ENCODE measurements around the gene ZBTB8A.
"Not testable (repeated sequence)": the region's sequence is repeated elsewhere in the genome, so short reads cannot be mapped to it uniquely, and the experiment has no call there.

Gene ZBTB8A

DNA sequence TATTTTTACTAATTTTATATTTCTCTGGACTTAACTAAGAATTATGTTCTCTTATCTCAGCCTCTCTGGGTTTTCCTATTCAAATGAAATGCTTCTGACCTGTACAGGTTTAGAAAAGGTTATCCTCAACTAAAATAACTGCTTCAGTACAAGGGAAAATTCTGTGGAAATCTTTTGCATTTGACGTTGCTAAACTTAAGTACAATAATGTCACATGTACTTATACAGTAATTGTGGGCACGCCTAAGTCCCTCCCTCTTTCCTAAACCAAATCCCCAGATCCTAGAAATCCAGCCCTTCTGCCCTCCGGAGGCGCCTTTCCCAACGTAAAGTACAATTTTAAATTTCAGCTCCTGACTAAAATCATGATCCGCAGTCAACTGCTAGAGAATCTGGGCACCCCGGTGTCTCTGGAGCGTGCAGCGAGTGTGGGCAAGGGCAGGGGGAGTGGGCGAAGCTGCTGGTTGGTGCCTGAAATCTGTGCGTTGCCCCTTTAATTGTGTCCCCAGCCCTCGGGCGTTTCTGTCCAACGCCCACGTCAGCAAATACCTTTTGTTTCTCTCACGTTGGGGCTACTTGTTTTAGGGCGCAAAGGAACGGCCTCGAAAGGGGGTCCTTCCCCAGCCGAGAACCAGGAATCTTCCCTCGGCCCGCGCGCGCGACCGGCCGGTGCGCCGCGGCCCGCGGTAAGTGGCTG lies at the start of gene ZBTB8A:
ZBTB8A (plus strand) TSS at position 541 of the 697 bp plus-strand sequence. CDS start 53,505 bp downstream, outside the sequence.
- DNase-seq, result peak; percentile 71

DNA sequence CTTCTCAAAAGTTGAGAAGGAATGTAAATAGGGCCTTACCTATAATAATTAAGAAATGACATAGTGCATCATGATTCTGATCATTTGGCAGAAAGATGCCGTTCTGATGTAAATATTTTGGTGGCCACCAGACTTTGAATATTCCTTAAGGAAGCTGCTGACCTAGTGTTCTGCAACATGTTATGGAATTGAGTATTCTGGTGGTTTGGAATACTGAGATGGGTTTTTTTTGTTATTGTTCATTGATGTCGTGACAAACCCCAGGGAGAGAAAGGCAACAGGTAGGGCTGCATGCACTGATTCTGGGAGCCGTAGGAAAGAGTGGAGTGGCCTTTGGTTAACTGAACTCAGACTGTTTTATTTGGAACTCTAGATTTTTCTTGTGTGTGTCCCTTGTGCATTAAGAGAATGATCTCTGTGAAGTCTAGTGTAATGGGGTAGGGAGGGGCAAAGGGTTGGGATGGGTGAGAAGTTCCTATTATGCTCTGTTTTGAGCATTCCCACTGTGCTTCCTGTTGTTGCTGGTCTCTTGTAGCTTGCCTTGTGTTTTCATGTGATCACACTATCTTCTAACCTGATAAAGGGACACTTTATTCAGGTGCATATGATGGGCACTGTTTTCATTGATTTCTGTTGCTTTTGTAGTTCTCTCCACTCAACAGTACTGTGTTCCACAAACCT lies 49.3 kb upstream of the ZBTB8A start:
- no peak for DNase-seq

GRCh38 chr1:32491386-32491785 lies 47.8 kb upstream of the ZBTB8A start:
- no peak for DNase-seq

DNA sequence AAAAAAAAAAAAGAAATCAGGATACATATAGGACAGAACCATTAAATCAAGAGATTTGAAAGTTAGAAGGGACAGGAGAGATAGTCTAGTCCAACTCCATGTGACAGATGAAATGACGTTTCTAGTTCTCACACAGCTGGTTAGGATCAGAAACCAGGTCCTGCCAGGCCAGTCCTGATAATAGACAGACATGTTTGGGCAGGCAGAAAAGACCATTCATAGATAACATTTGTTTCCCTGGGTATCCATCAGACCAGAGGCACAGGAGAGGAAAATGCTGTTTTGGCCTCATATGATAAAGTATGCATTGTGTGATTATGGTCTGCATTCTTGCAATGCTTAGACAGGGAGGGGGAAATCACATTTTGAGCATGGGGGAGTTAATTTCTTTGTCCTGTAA lies 45.0 kb upstream of the ZBTB8A start:
- DNase-seq, result no peak

DNA sequence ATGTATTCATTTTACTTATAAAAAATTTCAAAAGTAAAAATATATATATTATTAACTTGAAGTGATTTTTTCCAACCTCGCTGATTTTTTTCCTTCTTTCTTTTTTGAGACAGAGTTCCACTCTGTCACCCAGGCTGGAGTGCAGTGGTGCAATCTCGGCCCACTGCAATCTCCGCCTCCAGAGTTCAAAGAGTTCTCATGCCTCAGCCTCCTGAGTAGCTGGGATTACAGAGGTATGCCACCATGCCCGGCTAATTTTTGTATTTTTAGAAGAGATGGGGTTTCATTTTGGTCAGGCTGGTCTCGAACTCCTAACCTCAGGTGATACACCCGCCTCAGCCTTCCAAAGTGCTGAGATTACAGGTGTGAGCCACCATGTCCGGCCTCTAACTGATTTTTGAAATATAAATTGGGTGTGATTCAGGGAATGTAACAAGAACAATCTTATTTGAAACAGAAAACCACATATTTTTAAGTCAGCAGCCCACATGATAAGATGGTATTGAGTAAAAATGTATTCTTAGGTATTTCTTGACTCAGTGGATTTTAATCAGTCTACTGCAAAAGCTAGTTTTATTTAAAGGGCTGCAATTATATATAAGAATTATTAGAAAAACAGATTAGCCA lies 44.4 kb upstream of the ZBTB8A start:
- DNase-seq, result no peak

GRCh38 chr1:32496127-32496526 lies 43.1 kb upstream of the ZBTB8A start:
- DNase-seq, result no peak

DNA sequence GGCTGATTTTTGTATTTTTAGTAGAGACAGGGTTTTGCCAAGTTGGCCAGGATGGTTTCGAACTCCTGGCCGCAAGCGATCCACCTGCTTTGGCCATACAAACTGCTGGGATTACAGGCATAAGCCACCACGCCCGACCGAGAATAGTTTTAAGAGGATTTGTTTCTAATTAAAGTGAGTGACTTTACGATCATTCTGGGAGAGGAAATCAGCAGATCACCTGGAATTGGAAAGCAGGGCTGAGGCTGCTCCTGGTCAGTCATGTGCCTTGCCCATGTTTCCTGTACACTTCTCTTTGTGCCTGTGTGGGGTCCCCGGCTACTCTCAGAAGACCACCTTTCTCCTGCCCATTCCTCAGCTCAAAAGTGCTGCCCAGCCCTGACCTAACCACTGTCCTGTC lies 40.5 kb upstream of the ZBTB8A start:
- no peak for DNase-seq

GRCh38 chr1:32500387-32501209 lies 38.6 kb upstream of the ZBTB8A start:
- DNase-seq, result peak; percentile 61

- DNase-seq, result no peak
Measured at GRCh38 chr1:32501865-32502264, 37.4 kb upstream of the ZBTB8A start.

DNA sequence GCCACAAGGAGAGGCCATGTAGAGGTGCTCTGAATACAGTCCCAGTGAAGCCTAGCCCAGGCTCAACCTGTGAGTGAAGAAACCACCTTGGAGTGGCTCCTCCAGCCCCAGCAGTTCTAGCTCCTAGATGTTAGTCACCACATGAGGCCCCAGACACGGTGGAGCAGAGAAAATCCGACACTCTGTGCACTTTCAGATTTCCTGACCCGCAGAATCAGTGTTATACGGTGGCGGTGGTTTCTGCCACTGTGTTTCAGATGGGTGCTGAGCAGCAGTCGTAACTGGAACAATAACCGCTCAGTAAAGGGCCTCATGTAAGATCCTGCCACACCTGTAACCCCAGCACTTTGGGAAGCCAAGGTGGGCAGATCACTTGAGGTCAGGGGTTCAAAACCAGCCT lies 36.1 kb upstream of the ZBTB8A start:
- no peak for DNase-seq

DNA sequence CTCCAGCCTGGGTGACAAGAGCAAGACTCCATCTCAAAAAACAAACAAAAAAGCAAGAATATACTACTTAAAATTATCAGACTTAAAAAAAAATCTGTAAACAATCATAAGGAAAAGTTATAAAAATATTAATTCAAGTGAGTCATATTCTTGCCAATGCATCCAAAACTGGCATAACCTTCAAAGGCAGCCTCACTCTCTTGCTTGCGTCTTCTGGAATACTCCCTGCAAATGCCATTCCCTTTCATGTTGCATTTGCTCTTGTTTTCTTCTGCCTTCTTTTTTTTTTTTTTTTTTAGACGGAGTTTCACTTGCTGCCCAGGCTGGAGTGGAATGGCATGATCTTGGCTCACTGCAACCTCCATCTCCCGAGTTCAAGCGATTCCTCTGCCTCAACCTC lies 32.2 kb upstream of the ZBTB8A start:
- DNase-seq, result no peak

DNA sequence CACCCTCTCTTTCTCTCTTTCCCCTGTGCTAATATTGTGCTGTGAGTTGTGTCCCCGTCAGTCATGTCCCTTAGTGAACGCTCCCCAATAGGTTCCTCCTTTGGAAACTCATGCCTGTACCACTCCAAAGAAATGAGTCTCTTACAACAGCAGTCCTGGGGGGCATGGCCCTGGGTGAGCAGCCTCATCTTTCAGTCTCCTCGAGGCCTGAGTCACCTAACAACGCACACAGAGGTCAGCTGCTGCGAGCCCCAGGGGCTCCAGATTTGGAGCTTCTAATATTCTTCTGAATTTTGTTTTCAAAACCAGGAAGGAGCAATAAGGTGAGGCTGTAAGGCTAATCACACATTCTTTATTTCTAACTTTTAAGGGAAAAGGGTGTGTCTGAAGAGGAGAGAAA lies 30.5 kb upstream of the ZBTB8A start:
- no peak for DNase-seq

- no peak for DNase-seq
Measured at GRCh38 chr1:32509939-32510338, 29.3 kb upstream of the ZBTB8A start.

DNA sequence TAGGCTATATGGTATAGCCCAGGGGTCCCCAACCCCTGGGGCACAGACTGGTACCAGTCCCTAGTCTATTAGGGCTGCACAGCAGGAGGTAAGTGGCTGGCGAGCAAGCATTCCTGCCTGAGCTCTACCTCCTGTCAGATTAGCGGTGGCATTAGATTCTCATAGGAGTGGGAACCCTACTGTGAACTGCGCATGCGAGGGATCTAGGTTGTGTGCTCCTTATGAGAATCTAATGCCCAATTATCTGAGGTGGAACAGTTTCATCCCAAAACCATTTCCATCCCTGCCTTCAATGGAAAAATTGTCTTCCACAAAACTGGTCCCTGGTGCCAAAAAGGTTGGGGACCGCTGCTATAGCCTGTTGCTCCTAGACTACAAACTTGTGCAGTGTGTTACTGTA lies 22.8 kb upstream of the ZBTB8A start:
- no peak for DNase-seq

- DNase-seq, result no peak
Measured at GRCh38 chr1:32518976-32519375, 20.3 kb upstream of the ZBTB8A start.

GRCh38 chr1:32521165-32521564 lies 18.1 kb upstream of the ZBTB8A start:
- DNase-seq, result no peak

GRCh38 chr1:32525053-32525452 lies 14.2 kb upstream of the ZBTB8A start:
- no peak for DNase-seq

DNA sequence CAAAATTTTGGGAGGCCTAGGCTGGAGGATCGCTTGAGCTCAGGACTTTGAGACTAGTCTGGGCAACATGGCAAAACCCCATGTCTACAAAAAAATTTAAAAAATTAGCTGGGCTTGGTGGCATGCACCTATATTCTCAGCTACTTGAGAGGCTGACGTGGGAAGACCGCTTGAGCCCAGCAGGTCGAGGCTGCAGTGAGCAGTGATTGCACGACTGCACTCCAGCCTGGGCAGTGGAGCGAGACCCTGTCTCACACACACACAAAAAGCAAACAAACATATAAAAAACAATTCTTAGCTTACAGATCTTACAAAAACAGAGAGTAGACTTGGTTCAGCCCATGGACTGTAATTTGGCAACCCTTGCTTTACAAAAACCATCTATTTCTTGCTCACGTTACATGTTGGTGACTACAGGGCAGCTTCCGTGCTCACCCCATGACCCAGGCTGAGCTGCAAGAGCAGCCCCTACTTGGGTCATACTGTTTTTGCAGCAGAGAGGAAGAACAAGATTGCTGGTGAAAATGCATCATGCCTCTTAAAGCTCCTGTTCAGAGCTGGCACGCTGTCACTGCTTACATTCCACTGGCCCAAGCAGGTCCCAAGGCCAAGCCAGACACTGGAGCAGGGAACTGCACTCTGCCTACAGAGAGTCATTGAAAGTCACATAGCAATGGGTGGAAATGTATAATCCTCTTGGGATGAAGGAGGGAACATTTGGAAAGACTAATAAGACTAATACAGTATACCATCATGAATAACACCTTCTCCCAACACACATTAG lies 13.4 kb upstream of the ZBTB8A start:
- DNase-seq, result no peak

- not testable (repeated sequence) for DNase-seq
Measured at GRCh38 chr1:32528550-32528949, 10.7 kb upstream of the ZBTB8A start.

- no peak for DNase-seq
Measured at GRCh38 chr1:32533792-32534327, 5.4 kb upstream of the ZBTB8A start.

DNA sequence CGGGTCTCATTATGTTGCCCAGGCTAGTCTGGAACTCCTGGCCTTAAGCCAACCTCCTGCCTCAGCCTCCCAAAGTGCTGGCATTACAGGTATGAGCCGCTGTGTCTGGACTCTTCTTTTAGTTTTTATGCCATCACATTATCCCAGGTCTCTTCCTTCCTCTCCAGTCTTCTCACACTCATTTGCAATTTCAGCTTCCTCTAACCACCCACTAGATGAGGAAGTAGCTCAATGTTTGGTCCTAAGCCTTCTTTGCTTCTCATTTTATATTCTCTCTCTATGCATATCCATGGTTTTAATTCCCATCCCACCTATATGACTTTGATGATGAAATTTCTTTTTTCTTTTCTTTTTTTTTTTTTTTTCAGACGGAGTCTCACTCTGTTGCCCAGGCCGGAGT lies 3.1 kb upstream of the ZBTB8A start:
- DNase-seq, result no peak

DNA sequence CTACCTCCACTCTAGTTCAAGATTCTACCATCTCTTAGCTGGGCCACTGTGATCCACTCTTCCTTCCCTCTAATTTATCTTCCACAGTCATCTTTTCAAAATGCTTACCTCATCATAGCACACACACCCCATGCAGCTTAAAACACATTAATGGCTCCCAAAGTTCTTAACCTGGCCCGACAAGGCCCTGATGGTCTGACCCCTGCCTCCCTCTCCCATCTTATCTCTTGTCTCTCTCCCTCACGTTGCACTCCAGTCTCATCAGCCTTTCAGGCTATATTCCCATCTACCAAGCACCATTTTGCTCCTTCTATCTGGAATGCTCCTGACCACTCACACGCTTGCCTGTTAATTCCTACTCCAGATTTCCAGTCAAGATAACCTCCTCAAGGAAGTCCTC lies 2.5 kb upstream of the ZBTB8A start:
- DNase-seq, result no peak
